Measurements from ENCODE around the gene GPX4.
A peak's percentile ranks its signal among the peaks of the same experiment; 100 is the strongest.

GPX4 gene

GRCh38 chr19:1063909-1064660 is 39.7 kb upstream of the GPX4 start:
- WGBS, 2 donors (ENCODE audit: extremely low coverage in 2 of 2, insufficient read length in 2 of 2, insufficient replicate concordance in 1 of 2), result no CpG with 5 or more reads among the region's 37 CpGs
- H3K14ac ChIP-seq (ENCODE audit: low read length), result peak overlapping the region; percentile 71
- H3K23ac ChIP-seq (ENCODE audit: low read depth, low read length, poor library complexity), result peak overlapping the region; percentile 89
- H2BK15ac ChIP-seq (ENCODE audit: low read length), result peak overlapping the region; percentile 71
- no peak overlapping the region for H3K4me2 ChIP-seq (ENCODE audit: insufficient read depth, low read length, poor library complexity, severe bottlenecking)
- H2AFZ ChIP-seq (ENCODE audit: low read length), result no peak overlapping the region
- no peak overlapping the region for H4K8ac ChIP-seq (ENCODE audit: low read depth, low read length)
- no peak overlapping the region for H3K9ac ChIP-seq (ENCODE audit: low read depth, low read length, poor library complexity)
- H2BK12ac ChIP-seq (ENCODE audit: low read length), result no peak overlapping the region
- H3K9me3 ChIP-seq (replicated peaks in 1 of 2; ENCODE audit: control insufficient read depth in 2 of 2, insufficient read depth in 1 of 2, low read depth in 1 of 2, low read length in 2 of 2), result peaks cover 0 to 5% of the 10 kb centered on the region in 2 donors
- no peak overlapping the region for H3K4ac ChIP-seq (ENCODE audit: low read length)
- no peak for DNase-seq (ENCODE audit: low spot score)
- no peak overlapping the region for H2BK5ac ChIP-seq (ENCODE audit: low read length)
- peaks cover 3% of the 10 kb centered on the region for H3K79me1 ChIP-seq (ENCODE audit: low read depth, low read length)
- no peak overlapping the region for H4K91ac ChIP-seq (ENCODE audit: low read depth, low read length, poor library complexity)
- H2BK120ac ChIP-seq (ENCODE audit: low read depth, low read length), result no peak overlapping the region
- H3K18ac ChIP-seq (ENCODE audit: low read length), result no peak overlapping the region
- H3K27me3 ChIP-seq (ENCODE audit: control insufficient read depth in 3 of 3, insufficient read depth in 3 of 3, low read depth in 1 of 3, low read length in 3 of 3), result peaks cover 3 to 37% (median 36%) of the 10 kb centered on the region in 3 experiments
- H2AK5ac ChIP-seq (ENCODE audit: low read depth, low read length), result peak overlapping the region; percentile 89
- no peak overlapping the region for H3K27ac ChIP-seq (replicated peaks; ENCODE audit: low read length)
- no peaks in the 10 kb centered on the region for H3K36me3 ChIP-seq (replicated peaks in 1 of 2; ENCODE audit: control insufficient read depth in 2 of 2, insufficient read depth in 2 of 2, low read length in 2 of 2)
- peaks cover 8 to 12% of the 10 kb centered on the region in 2 donors for H3K4me1 ChIP-seq (ENCODE audit: control insufficient read depth in 2 of 2, insufficient read depth in 1 of 2, low read depth in 1 of 2, low read length in 2 of 2)
- no peak overlapping the region for H3K4me3 ChIP-seq (ENCODE audit: low read length in 2 of 2)

GRCh38 chr19:1064661-1065605 is 38.9 kb upstream of the GPX4 start:
- Histone ChIP-seq H3K4me3 (ENCODE audit: low read length in 2 of 2) (peak overlapping the region in 1 of 2 donors; percentile 24), H3K9me3 (replicated peaks in 1 of 2; ENCODE audit: control insufficient read depth in 2 of 2, insufficient read depth in 1 of 2, low read depth in 1 of 2, low read length in 2 of 2) (peaks cover 0 to 5% of the 10 kb centered on the region in 2 donors), H3K18ac (ENCODE audit: low read length) (peak overlapping the region; percentile 77), H3K27me3 (ENCODE audit: control insufficient read depth in 3 of 3, insufficient read depth in 3 of 3, low read depth in 1 of 3, low read length in 3 of 3) (peaks cover 3 to 42% (median 40%) of the 10 kb centered on the region in 3 experiments), H4K91ac (ENCODE audit: low read depth, low read length, poor library complexity) (no peak overlapping the region), H3K36me3 (replicated peaks in 1 of 2; ENCODE audit: control insufficient read depth in 2 of 2, insufficient read depth in 2 of 2, low read length in 2 of 2) (no peaks in the 10 kb centered on the region), H3K23ac (ENCODE audit: low read depth, low read length, poor library complexity) (peak overlapping the region; percentile 98), H2BK5ac (ENCODE audit: low read length) (peak overlapping the region; percentile 63), H4K8ac (ENCODE audit: low read depth, low read length) (no peak overlapping the region), H2AFZ (ENCODE audit: low read length) (peak overlapping the region; percentile 91), H2BK12ac (ENCODE audit: low read length) (peak overlapping the region; percentile 8), H2BK120ac (ENCODE audit: low read depth, low read length) (peak overlapping the region; percentile 81), H3K4me2 (ENCODE audit: insufficient read depth, low read length, poor library complexity, severe bottlenecking) (peak overlapping the region; percentile 23), H3K14ac (ENCODE audit: low read length) (peak overlapping the region; percentile 71), H2AK5ac (ENCODE audit: low read depth, low read length) (peak overlapping the region; percentile 93), H3K79me1 (ENCODE audit: low read depth, low read length) (peaks cover 3% of the 10 kb centered on the region), H3K9ac (ENCODE audit: low read depth, low read length, poor library complexity) (peak overlapping the region; percentile 45), H3K27ac (replicated peaks; ENCODE audit: low read length) (no peak overlapping the region), H2BK15ac (ENCODE audit: low read length) (peak overlapping the region; percentile 99), H3K4ac (ENCODE audit: low read length) (no peak overlapping the region), H3K4me1 (ENCODE audit: control insufficient read depth in 2 of 2, insufficient read depth in 1 of 2, low read depth in 1 of 2, low read length in 2 of 2) (peaks cover 8 to 12% of the 10 kb centered on the region in 2 donors)
- WGBS, 2 donors (ENCODE audit: extremely low coverage in 2 of 2, insufficient read length in 2 of 2, insufficient replicate concordance in 1 of 2), result no CpG with 5 or more reads among the region's 60 CpGs
- no peak for DNase-seq (ENCODE audit: low spot score)

- H3K27ac ChIP-seq (replicated peaks; ENCODE audit: low read length), result no peak overlapping the region
- peaks cover 4% of the 10 kb centered on the region for H3K79me1 ChIP-seq (ENCODE audit: low read depth, low read length)
- no peak overlapping the region for H3K14ac ChIP-seq (ENCODE audit: low read length)
- H3K4me3 ChIP-seq (ENCODE audit: low read length in 2 of 2), result no peak overlapping the region
- H3K4ac ChIP-seq (ENCODE audit: low read length), result no peak overlapping the region
- H3K18ac ChIP-seq (ENCODE audit: low read length), result peak overlapping the region; percentile 77
- peaks cover 4 to 43% (median 42%) of the 10 kb centered on the region in 3 experiments for H3K27me3 ChIP-seq (ENCODE audit: control insufficient read depth in 3 of 3, insufficient read depth in 3 of 3, low read depth in 1 of 3, low read length in 3 of 3)
- peak overlapping the region; percentile 93 for H2AK5ac ChIP-seq (ENCODE audit: low read depth, low read length)
- H2BK120ac ChIP-seq (ENCODE audit: low read depth, low read length), result peak overlapping the region; percentile 81
- H2AFZ ChIP-seq (ENCODE audit: low read length), result no peak overlapping the region
- no peak overlapping the region for H4K8ac ChIP-seq (ENCODE audit: low read depth, low read length)
- H3K4me2 ChIP-seq (ENCODE audit: insufficient read depth, low read length, poor library complexity, severe bottlenecking), result no peak overlapping the region
- H3K4me1 ChIP-seq (ENCODE audit: control insufficient read depth in 2 of 2, insufficient read depth in 1 of 2, low read depth in 1 of 2, low read length in 2 of 2), result peaks cover 8 to 12% of the 10 kb centered on the region in 2 donors
- H2BK15ac ChIP-seq (ENCODE audit: low read length), result peak overlapping the region; percentile 99
- peak overlapping the region; percentile 45 for H3K9ac ChIP-seq (ENCODE audit: low read depth, low read length, poor library complexity)
- H3K36me3 ChIP-seq (replicated peaks in 1 of 2; ENCODE audit: control insufficient read depth in 2 of 2, insufficient read depth in 2 of 2, low read length in 2 of 2), result no peaks in the 10 kb centered on the region
- peak overlapping the region; percentile 63 for H2BK5ac ChIP-seq (ENCODE audit: low read length)
- H3K23ac ChIP-seq (ENCODE audit: low read depth, low read length, poor library complexity), result peak overlapping the region; percentile 98
- no CpG with 5 or more reads among the region's 17 CpGs for WGBS, 2 donors (ENCODE audit: extremely low coverage in 2 of 2, insufficient read length in 2 of 2, insufficient replicate concordance in 1 of 2)
- peaks cover 0 to 4% of the 10 kb centered on the region in 2 donors for H3K9me3 ChIP-seq (replicated peaks in 1 of 2; ENCODE audit: control insufficient read depth in 2 of 2, insufficient read depth in 1 of 2, low read depth in 1 of 2, low read length in 2 of 2)
- DNase-seq (ENCODE audit: low spot score), result no peak
- peak overlapping the region; percentile 8 for H2BK12ac ChIP-seq (ENCODE audit: low read length)
- no peak overlapping the region for H4K91ac ChIP-seq (ENCODE audit: low read depth, low read length, poor library complexity)
Observed at GRCh38 chr19:1065606-1066109, 38.1 kb upstream of the GPX4 start.

All from neuronal stem cell (in vitro differentiated cells).